Stimulated activated CD8-positive, alpha-beta memory T cell treated with anti-CD3 and anti-CD28 coated beads, Interleukin-15, amount 100 ng/mL, for 24 hours (primary cell): ENCODE measurements around the gene NUDT8.
"Not testable (repeated sequence)": the region's sequence is repeated elsewhere in the genome, so short reads cannot be mapped to it uniquely, and the experiment has no call there.

ENCODE experiments used
- DNase-seq: peaks from one replicate; pipeline ENCODE4 v3.0.0-alpha.2; 2020; ENCODE audit warnings: low read depth

The NUDT8 gene

DNA sequence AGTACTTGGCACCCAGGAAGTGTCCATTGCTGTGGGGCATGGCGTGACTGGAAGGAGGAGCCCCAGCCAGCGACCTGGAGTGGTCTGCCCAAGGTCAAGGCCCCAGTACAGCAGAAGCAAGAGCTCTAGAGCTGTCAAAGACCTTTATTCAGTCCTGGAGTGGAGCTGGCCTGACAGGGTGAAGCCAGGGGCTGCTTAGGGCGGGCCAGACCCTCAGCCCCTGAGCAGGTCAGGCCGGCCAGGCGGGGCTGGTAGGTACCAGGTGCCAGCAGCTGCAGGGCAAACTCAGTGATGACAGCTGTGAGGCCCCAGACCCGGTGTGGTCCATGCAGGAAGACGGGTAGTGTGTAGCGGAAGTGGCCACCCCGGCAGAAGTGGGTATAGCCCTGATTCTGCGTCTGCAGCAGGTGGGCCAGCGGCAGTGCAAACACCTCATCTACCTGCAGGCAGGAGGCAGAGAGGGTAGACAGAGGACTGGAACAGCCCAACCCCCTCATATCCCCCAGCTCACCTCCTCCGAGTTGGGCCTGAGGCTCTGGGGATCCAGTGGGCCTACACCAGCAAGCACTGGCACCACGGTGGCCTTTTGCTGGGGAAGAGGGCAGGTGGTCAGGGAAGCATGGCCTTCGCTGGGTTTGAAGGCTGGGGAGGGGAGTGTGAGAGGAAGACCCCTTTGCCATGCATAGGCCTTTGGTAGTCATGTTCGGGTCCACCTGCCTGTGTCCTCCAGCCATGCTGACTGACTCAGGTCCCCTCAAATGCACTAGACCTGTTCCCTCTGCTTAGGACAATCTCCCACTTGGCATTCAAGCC is 1.7 kb downstream of the NUDT8 start:
- no peak for DNase-seq

DNA sequence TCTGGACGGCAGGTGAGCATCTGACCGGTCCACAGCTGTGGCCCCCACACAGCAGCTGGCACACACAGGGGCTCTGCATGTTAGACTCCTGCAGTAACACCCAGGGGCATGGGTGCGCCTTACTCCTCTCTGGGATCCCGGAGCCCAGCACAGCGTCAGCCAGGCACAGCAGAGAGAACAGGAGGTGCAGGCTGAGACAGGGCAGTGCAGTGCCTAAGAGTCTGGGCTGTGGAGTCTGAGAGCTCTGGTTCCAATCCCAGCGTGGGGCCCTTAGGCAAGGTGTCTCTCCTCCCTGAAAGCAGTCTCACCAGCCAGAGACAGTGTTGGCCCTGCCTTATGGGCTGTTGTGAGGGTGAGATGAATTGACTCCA is 2.3 kb downstream of the NUDT8 start:
- no peak for DNase-seq

DNA sequence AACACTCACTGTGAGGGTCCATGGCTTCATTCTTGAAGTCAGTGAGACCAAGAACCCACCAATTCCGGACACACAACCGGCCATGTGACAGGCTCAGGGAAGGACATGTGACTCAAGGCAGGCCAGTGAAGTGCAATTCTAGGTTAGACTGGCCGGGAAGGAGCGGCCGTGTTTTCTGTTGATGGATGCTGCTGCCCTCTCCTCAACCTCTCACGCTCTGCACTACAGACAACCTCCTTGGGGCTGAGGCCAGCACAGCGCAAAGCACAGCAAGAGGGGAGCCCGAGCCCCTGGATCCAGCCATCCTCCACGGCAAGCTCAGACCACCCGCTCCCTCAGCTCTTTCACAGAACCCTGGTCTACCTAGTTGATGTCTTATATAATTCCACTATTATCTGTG is 2.8 kb downstream of the NUDT8 start:
- DNase-seq: no peak

DNA sequence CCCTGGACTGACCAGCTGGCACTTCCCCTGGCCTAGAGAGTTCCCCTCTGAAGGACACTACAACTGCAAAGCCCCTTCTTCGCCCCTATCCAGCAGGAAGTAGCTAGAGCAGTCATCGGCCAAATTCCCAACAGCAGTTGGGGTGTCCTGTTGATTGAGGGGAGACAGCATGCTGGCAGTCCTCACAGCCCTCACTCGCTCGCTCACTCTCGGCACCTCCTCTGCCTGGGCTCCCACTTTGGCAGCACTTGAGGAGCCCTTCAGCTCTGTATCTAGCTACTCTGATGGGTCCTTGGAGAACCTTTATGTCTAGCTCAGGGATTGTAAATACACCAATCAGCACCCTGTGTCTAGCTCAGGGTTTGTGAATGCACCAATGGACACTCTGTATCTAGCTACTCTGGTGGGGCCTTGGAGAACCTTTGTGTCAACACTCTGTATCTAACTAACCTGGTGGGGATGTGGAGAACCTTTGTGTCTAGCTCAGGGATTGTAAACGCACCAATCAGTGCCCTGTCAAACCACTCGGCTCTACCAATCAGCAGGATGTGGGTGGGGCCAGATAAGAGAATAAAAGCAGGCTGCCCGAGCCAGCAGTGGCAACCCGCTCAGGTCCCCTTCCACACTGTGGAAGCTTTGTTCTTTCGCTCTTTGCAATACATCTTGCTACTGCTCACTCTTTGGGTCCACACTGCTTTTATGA is 3.5 kb downstream of the NUDT8 start:
- not testable (repeated sequence) for DNase-seq

DNA sequence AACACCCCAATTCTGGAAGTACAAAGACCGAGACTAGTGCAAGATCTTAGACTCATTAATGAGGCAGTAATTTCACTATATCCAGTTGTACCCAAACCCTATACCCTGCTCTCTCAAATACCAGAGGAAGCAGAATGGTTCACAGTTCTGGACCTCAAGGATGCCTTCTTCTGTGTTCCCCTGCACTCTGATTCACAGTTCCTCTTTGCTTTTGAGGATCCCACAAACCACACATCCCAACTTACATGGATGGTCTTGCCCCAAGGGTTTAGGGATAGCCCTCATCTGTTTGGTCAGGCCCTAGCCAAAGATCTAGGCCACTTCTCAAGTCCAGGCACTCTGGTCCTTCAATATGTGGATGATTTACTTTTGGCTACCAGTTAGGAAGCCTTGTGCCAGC is 5.9 kb downstream of the NUDT8 start:
- DNase-seq: not testable (repeated sequence)

DNA sequence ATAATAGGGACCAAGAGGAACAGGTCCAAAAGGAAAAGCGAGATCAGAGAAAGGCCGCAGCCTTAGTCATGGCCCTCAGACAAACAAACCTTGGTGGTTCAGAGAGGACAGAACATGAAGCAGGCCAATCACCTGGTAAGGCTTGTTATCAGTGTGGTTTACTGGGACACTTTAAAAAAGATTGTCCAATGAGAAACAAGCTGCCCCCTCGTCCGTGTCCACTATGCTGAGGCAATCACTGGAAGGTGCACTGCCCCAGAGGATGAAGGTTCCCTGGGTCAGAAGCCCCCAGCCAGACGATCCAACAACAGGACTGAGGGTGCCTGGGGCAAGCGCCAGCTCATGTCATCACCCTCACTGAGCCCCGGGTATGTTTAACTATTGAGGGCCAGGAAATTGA is 6.8 kb downstream of the NUDT8 start:
- DNase-seq: not testable (repeated sequence)

DNA sequence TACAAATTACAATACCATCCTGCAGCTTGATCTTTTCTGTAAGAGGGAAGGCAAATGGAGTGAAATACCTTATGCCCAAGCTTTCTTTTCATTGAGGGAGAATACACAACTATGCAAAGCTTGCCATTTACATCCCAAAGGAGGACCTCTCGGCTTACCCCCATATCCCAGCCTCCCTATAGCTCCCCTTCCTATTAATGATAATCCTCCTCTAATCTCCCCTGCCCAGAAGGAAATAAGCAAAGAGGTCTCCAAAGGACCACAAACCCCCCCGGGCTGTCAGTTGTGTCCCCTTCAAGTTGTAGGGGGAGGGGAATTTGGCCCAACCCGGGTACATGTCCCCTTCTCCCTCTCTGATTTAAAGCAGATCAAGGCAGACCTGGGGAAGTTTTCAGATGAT is 7.8 kb downstream of the NUDT8 start:
- DNase-seq: not testable (repeated sequence)

DNA sequence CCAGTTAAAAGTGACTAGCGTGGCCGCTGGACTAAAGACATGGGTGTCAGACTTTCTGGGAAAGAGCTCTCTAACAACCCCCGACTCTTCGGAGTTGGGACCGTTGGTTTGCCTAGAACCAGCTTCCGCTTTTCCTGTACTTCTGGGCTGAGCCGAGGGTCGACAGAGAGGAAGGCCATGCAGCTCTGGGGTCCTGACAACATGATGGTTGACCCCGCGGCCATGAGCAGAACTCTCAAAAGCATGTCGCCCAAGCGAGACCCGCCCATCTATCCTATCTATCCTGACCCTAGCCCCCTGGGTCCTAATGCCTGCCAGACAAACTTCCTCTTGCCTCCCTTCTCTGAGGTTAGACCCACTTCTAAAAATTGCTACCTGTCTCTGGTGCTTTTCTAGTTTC is 9.1 kb downstream of the NUDT8 start:
- not testable (repeated sequence) for DNase-seq

DNA sequence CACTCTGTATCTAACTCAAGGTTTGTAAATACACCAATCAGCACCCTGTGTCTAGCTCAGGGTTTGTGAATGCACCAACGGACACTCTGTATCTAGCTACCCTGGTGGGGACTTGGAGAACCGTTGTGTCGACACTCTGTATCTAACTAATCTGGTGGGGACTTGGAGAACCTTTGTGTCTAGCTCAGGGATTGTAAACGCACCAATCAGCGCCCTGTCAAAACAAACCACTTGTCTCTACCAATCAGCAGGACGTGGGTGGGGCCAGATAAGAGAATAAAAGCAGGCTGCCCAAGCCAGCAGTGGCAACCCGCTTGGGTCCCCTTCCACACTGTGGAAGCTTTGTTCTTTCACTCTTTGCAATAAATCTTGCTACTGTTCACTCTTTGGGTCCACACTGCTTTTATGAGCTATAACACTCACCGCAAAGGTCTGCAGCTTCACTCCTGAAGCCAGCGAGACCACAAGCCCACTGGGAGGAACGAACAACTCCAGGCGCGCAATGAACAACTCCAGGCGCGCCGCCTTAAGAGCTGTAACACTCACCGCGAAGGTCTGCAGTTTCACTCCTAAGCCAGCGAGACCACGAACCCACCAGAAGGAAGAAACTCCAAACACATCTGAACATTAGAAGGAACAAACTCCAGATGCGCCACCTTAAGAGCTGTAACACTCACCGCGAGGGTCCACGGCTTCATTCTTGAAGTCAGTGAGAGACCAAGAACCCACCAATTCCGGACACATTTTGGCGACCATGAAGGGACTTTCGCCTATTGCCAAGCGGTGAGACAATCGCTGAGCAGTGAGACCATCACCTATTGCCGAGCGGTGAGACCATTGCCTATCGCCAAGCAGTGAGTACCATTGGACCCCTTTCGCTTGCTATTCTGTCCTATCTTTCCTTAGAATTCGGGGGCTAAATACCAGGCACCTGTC is 9.8 kb downstream of the NUDT8 start:
- DNase-seq: not testable (repeated sequence)

DNA sequence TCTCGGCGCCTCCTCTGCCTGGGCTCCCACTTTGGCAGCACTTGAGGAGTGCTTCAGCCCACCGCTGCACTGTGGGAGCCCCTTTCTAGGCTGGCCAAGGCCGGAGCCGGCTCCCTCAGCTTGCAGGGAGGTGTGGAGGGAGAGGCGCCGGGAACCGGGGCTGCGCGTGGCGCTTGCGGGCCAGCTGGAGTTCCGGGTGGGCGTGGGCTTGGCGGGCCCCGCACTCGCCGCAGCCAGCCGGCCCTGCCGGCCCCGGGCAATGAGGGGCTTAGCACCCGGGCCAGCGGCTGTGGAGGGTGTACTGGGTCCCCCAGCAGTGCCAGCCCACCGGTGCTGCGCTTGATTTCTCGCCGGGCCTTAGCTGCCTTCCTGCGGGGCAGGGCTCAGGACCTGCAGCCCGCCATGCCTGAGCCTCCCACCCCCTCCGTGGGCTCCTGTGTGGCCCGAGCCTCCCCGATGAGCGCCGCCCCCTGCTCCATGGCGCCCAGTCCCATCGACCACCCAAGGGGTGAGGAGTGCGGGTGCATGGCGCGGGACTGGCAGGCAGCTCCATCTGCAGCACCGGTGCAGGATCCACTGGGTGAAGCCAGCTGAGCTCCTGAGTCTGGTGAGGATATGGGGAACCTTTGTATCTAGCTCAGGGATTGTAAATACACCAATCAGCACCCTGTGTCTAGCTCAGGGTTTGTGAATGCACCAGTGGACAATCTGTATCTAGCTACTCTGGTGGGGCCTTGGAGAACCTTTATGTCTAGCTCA is 10.7 kb downstream of the NUDT8 start:
- not testable (repeated sequence) for DNase-seq

DNA sequence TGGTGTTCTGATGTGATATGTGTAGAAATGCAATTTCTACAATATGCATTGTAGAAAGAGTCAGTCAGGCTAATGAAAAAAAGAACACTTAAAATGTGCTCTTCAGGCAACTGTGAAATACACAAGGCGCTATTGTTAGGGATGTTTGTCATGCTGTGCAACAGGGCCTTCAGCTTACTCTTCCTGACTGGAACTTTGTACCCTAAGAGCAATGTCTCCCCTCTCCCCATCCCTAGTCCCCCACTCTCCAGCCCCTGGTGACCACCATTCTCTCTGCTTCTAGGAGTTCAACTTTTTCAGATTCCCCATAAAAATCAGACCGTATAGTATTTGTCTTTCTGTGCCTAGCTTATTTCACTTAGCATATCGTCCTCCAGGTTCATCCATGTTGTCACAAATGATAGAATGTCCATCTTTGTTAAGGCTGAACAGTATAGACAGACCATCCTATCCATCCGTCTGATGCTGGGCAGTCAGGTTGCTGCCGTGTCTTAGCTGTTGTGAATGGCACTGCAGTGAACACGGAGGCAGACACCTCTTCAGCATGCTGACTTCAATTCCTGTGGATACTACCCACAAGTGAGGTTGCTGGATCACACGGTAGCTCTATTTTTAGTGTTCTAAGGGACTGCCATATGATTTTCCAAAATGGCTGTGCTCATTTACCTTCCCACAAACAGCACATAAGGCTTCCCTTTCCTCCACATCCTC is 12.3 kb downstream of the NUDT8 start:
- DNase-seq: no peak

DNA sequence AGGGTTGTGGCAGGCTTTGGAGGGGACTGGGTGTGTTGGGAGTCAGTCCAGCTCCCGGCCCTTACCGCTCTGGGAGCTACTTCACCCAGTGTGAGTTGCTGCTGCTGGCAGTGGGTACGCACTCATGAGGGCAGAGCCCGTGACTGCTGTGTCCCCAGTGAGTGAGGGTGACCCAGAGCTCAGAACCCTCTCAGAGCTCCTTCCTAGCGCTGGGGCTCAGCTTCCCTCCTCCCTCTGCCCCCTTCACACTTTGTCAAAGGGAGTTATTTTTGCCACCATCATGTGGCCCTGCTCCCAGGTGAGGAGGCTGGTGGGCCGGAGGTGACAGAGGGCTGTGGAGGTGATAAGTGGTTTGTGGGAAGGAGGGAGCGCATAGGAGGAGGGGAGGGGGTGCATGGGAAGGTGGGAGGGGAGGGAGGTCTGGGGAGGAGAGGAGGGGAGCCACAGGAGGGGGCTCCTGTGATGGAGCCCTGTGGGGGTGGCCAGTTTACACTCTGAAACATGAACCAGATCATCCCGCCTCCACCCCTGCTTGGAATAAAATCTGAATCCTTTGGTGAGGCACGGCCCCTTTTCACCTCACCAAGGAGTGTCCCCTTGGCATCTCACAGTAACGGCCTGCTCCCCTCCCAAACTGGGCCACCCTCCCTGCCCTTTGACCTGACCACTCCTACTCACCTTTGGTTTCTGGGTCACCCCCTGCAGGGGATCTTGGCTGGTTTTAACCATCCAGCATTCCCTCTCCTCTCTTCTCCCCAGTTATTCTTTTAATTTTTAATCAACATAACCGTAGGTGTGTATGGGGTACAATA is 13.1 kb downstream of the NUDT8 start:
- no peak for DNase-seq

DNA sequence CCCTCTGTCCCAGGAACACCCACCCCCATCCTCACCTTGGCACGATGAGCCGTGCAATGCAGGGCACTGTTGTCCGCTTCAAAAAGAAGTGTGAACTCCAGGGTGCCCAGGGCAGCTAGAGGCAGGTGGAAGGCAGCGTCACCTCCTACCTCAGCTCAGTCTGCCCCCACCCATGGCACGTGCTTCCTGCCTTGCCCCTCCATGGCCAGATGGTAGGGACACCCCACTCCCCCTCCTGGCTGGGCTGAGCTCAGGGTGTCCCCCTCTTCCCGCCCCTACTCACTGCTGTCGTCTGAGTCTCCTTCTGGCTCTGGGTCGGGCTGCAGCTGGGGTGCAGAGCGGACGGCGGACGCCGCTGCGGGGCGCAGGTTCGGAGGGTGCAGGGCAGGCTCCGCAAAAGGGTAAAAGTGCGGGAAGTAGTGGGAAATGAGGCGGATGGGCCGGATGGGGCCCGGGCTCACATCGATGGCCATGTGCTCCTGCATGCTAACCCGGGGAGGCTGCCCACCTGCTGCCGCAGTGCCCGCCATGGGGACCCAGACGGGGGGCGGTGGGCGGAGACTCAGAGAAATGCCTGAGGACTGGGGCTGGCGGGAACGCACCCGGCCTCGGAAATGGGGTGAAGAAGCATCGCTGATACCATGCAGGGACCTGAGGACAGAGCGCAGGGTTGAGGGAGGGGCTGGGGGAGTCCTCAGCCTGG is 13.9 kb downstream of the NUDT8 start:
- no peak for DNase-seq

DNA sequence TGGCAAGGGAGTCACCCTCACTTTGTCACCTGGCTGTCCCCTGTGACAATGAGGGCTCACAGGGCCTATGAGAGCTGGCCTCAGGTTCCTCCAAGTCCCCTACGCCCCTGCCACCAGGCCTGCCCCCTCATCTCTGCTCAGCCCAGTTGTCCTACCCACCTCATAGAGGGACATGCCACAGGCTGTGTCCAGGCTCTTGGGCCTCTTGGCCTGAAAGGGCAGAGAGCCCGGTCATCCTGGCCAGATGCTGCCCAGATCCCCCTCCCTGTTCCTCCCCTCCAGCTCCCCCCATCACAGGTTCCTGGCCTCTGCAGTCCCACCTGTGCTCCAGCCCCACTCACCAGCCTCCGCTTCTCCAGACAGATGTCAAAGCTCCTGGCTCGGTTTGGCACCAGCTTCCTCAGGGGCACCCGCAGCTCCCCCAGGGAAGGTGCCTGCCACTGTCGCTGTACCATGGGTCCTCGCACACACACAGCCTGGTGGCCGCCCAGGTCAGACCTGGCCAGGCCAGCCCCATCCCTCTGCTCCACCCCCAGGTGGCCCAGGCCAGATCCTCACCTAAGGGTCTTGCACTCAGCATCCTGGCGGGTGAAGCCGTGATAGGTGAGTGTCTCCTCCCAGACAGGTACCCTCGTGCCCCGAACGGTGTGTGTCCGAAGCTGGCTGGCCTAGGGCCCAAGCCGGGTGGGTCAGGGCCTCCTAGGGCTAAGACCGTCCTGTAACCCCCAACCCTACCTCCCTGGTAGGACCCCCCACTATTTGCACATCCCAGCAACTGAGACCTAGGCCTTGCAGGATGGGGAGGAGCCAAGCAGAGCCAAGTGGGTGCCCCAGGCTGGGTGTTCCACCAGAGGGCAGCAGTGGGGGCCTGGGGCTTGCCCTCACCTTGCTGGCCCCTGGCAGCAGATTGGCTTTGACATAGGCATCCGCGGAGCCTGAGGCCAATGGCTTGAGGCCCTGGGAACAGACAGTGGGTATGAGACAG is 14.7 kb downstream of the NUDT8 start:
- no peak for DNase-seq

DNA sequence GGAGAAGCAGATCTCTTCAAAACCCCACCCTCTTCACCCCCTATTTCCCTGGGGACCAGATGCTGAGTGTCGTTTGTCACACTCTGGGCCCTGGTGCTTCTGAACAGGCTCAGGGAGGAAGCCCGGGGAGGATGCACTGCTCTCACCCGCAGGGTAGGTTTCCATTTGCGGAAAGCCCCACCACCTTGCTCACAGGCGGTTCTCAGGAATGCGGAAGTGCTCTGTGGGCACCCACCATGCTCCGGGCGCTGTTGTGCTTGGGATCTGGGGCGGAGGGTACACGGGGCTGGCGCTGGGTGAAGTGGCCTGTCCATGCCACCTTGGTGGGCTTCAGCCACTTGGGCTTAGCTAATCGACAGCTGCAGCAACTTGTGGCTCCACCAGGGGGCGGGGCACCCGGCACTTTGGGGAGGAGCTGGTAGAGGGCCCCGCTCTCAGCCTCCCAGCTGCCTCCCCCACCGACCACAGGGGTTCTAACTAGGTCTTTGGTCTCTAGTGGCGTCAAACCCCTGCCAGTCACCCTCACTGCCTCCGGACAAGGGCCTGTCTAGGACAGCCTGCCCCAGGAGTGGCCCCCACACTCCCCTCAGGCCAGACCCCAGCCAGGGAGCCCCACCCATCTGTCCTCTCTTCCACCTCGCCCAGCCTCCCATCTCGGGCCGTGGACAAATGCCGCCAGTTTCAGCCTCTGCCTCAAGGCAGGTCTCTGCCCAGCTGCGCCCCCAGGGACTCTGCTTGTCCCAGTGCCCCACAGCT is 15.6 kb downstream of the NUDT8 start:
- peak; percentile 65 for DNase-seq

DNA sequence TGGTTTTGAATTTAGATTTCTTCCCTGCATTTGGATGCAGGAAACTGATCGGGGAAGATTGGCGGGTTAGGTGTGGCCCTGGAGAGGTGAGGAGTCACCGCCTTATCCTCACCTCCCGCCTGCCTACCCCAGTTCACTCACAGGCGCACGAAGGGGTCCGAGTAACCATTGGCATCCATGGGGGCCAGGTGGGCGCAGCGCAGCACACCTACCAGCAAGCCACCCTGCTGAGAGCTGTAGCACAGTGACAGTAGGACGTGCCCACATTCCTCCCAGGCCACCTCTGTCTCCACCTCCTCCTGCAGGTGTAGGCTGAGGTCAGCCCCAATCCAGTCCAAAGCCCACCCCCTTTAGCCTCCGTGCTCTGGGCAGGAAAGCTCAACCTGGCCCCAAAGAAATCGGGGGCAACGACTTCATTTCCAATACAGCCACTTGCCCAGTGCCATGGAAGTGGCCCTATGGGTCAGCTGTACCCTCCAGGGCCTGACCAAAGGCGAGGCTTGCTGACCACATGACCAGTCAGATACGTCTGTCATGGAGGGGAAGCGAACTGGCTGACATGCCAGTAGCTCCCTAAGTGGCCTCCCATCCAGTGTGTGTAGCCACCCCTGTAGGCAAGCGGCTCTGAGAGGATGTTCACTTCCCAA is 16.3 kb downstream of the NUDT8 start:
- DNase-seq: no peak

DNA sequence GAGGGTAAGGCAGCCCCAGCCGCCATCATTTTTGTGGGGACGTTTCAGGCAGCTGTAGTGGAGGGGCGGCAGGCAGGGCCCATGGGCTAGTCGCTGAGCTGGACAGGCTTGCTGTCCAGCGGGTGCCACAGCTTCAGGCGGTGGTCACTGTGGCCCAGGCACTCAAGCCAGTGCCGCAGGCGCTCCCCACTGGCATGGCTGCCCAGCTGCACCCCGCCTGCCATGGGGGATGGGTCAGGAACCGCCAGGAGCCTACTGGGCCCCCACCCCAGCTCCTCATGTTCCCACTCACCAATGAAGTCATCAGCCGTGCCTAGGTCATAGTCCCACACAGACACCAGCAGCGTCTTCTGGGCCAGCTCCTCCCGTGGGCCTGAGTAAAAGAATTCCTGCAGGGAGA is 17.0 kb downstream of the NUDT8 start:
- no peak for DNase-seq
